K562 (cell line): ENCODE results near the gene SUDS3. TPM values are rescaled to one million over a fixed set of nuclear protein-coding genes. Genes with fewer than 3 reads are reported as not detected.

Experiments
- GABPA ChIP-seq: fragments of 200-800 bp; sonication (Bioruptor generic); conservative IDR thresholded peaks from 2 replicates; pipeline ENCODE4 v1.6.1; 2016; ENCODE audit warnings: low read depth, missing genetic modification characterization, missing compliant biosample characterization
- POLR2A ChIP-seq: fragments of 450-650 bp; conservative IDR thresholded peaks from 2 replicates; pipeline ENCODE4 v1.6.1; 2016
- SREBF1 ChIP-seq: fragments of 150-350 bp; IDR thresholded peaks from 2 replicates; pipeline ENCODE4 v1.6.1; 2014; ENCODE audit warnings: antibody characterized with exemption, low read depth, low read length, borderline replicate concordance
- TBP ChIP-seq: optimal IDR thresholded peaks from 2 replicates; pipeline ENCODE3; 2011; ENCODE audit warnings: low read depth, low read length, improper control_type of control experiment
- ZNF121 ChIP-seq: sonication (generic); formaldehyde crosslinking; conservative IDR thresholded peaks from 2 replicates; pipeline ENCODE4 v1.8.0; 2022; ENCODE audit warnings: missing genetic modification reagents
- ZNF133 ChIP-seq: fragments of 250-450 bp; sonication (Bioruptor Pico); IDR thresholded peaks from 2 replicates; pipeline ENCODE4 v1.4.0; 2020; ENCODE audit warnings: mild to moderate bottlenecking
- ZNF77 ChIP-seq: fragments of 250-450 bp; sonication (Bioruptor Pico); IDR thresholded peaks from 2 replicates; pipeline ENCODE4 v1.5.0; 2020
- polyA plus RNA-seq, 8 experiments: library from polyadenylated mRNA; depleted of rRNA in 4 of 8; stranded (reverse) in 5 of 8; unstranded in 3 of 8; fragments of >200 nt; fragmentation: Nextera tagmentation in 2 of 8; fragmentation: Illumina TruSeq in 1 of 8; extraction: Ambion mirVana in 2 of 8; extraction: Trizol in 1 of 8; gene quantifications; 2 replicates each; pipeline versions ENCODE4 v1.2.1 to v1.2.3, GENCODE V29; 2011 to 2014; ENCODE audit warnings: inconsistent platforms in 1 of 8, missing spikeins in 1 of 8
- total RNA-seq, 7 experiments: library from RNA; depleted of rRNA in 6 of 7; stranded (reverse); fragments of >200 nt in 6 of 7; fragmentation: Illumina TruSeq in 2 of 7; extraction: Trizol in 2 of 7; gene quantifications; 2 replicates each; pipeline versions ENCODE4 v1.2.1 to v1.2.3, GENCODE V29; 2011 to 2021; ENCODE audit warnings: low replicate concordance in 1 of 7
- TF ChIP-seq, protein P1 (sequence below), 2 experiments: fragments of 450-650 bp; formaldehyde crosslinking in 1 of 2; IDR thresholded peaks; 2 replicates each; pipeline versions ENCODE4 v1.4.0 to v1.6.1; 2014 to 2020; ENCODE audit warnings: mild to moderate bottlenecking in 2 of 2, borderline replicate concordance in 1 of 2, low read depth in 1 of 2
- TF ChIP-seq, protein P2 (sequence below): fragments of 450-650 bp; formaldehyde crosslinking; conservative IDR thresholded peaks from 2 replicates; pipeline ENCODE4 v1.4.0; 2022; ENCODE audit warnings: mild to moderate bottlenecking, missing genetic modification characterization
- TF ChIP-seq, protein P3 (sequence below): fragments of 450-650 bp; IDR thresholded peaks from 2 replicates; pipeline ENCODE4 v1.6.1; 2016; ENCODE audit warnings: low read depth, mild to moderate bottlenecking, moderate library complexity
- TF ChIP-seq, protein P4 (sequence below): fragments of 450-650 bp; IDR thresholded peaks from 2 replicates; pipeline ENCODE4 v1.6.1; 2017; ENCODE audit warnings: antibody characterized with exemption

The SUDS3 gene
- total and polyA plus RNA-seq, 9 of the 15 experiments (the other 6 are each of a cell fraction or from before 2014, with no cell fraction given), result 6.6 to 30.5 (median 23.3) TPM

DNA sequence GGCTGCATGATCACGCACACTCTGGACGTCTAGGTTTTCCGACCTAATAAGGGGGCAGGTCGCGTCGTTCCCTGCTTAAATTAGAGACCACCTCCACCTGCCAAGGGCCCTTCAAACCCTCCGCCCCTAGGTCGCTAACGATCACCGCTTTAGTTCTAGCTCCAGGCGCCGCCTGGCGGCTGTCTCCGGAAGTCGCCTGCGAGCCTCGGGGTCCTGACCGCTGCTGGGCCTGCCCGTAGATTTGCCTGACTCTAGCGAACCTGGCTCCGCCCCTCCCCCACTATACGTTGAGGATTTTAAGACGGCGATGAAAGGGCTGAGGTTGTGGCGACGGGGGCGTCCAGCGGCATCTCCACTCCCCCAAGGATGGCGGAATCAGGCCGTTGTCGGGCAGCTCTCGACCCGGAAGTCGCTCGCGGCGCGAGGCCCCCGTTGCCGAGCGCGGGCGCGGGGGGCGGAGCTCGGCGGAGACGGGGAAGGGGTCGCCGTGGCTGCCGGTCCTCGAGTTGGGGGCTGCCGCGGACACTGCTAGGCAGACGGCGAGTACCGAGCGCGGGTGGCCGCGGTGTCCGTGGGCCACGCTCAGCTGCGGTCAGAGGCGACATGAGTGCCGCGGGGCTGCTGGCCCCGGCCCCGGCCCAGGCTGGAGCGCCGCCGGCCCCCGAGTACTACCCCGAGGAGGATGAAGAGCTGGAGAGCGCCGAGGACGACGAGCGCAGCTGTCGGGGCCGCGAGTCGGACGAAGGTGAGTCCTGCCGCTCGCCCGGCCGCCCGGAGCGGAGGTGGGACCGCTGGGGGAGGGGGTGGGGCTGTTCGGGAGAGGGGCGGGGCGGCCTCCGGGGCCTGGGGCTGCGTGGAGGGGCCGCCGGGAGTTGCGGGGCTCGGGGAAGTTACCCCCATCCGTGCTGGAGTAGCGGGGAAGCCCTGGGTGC is at the start of gene SUDS3 (continued):
- TF ChIP-seq, protein P1, sequence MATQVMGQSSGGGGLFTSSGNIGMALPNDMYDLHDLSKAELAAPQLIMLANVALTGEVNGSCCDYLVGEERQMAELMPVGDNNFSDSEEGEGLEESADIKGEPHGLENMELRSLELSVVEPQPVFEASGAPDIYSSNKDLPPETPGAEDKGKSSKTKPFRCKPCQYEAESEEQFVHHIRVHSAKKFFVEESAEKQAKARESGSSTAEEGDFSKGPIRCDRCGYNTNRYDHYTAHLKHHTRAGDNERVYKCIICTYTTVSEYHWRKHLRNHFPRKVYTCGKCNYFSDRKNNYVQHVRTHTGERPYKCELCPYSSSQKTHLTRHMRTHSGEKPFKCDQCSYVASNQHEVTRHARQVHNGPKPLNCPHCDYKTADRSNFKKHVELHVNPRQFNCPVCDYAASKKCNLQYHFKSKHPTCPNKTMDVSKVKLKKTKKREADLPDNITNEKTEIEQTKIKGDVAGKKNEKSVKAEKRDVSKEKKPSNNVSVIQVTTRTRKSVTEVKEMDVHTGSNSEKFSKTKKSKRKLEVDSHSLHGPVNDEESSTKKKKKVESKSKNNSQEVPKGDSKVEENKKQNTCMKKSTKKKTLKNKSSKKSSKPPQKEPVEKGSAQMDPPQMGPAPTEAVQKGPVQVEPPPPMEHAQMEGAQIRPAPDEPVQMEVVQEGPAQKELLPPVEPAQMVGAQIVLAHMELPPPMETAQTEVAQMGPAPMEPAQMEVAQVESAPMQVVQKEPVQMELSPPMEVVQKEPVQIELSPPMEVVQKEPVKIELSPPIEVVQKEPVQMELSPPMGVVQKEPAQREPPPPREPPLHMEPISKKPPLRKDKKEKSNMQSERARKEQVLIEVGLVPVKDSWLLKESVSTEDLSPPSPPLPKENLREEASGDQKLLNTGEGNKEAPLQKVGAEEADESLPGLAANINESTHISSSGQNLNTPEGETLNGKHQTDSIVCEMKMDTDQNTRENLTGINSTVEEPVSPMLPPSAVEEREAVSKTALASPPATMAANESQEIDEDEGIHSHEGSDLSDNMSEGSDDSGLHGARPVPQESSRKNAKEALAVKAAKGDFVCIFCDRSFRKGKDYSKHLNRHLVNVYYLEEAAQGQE (IDR thresholded peaks at IDR 0.05; ENCODE audit: borderline replicate concordance), result peak; percentile 93
- TF ChIP-seq, protein P1 (CRISPR knock-in tag; IDR thresholded peaks at IDR 0.05; ENCODE audit: low read depth), result 0 out of 2 replicates have a peak, but pooled peaks have one; percentile 61
- TF ChIP-seq SREBF1, result no peak
- peak; percentile 58; the same call in 1 of the 2 replicates for TF ChIP-seq POLR2A
- TF ChIP-seq, protein P2, sequence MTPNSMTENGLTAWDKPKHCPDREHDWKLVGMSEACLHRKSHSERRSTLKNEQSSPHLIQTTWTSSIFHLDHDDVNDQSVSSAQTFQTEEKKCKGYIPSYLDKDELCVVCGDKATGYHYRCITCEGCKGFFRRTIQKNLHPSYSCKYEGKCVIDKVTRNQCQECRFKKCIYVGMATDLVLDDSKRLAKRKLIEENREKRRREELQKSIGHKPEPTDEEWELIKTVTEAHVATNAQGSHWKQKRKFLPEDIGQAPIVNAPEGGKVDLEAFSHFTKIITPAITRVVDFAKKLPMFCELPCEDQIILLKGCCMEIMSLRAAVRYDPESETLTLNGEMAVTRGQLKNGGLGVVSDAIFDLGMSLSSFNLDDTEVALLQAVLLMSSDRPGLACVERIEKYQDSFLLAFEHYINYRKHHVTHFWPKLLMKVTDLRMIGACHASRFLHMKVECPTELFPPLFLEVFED, result 0 out of 2 replicates have a peak, but pooled peaks have one; percentile 21
- no peak for TF ChIP-seq ZNF77 (CRISPR knock-in tag)
- no peak for TF ChIP-seq ZNF133
- TF ChIP-seq, protein P3, sequence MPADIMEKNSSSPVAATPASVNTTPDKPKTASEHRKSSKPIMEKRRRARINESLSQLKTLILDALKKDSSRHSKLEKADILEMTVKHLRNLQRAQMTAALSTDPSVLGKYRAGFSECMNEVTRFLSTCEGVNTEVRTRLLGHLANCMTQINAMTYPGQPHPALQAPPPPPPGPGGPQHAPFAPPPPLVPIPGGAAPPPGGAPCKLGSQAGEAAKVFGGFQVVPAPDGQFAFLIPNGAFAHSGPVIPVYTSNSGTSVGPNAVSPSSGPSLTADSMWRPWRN, result no peak
- peak; percentile 95 for TF ChIP-seq GABPA (tag)
- TF ChIP-seq, protein P4, sequence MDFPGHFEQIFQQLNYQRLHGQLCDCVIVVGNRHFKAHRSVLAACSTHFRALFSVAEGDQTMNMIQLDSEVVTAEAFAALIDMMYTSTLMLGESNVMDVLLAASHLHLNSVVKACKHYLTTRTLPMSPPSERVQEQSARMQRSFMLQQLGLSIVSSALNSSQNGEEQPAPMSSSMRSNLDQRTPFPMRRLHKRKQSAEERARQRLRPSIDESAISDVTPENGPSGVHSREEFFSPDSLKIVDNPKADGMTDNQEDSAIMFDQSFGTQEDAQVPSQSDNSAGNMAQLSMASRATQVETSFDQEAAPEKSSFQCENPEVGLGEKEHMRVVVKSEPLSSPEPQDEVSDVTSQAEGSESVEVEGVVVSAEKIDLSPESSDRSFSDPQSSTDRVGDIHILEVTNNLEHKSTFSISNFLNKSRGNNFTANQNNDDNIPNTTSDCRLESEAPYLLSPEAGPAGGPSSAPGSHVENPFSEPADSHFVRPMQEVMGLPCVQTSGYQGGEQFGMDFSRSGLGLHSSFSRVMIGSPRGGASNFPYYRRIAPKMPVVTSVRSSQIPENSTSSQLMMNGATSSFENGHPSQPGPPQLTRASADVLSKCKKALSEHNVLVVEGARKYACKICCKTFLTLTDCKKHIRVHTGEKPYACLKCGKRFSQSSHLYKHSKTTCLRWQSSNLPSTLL, result no peak
- peak; percentile 80 for TF ChIP-seq TBP
- no peak for TF ChIP-seq ZNF121 (CRISPR knock-in tag)
